ENCODE measurements around the gene GBGT1.

DNA sequence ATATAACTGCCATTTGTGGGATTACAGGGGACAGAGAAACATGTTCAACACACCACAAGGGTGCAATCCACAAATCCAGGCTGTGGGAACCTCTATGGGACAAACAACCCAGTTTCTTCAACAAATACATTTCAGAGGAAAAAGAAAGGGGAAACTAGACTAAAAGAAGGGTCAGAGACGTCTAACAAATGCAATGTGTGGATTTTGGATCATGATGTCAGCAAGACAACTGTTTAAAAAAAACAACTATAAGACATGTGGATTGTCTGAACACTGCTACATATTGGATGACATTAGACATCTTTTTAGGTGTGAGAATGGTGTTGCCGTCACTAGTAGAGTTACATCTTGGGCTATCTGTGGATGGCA lies 38.8 kb downstream of the GBGT1 start:
- TF ChIP-seq, protein P1, sequence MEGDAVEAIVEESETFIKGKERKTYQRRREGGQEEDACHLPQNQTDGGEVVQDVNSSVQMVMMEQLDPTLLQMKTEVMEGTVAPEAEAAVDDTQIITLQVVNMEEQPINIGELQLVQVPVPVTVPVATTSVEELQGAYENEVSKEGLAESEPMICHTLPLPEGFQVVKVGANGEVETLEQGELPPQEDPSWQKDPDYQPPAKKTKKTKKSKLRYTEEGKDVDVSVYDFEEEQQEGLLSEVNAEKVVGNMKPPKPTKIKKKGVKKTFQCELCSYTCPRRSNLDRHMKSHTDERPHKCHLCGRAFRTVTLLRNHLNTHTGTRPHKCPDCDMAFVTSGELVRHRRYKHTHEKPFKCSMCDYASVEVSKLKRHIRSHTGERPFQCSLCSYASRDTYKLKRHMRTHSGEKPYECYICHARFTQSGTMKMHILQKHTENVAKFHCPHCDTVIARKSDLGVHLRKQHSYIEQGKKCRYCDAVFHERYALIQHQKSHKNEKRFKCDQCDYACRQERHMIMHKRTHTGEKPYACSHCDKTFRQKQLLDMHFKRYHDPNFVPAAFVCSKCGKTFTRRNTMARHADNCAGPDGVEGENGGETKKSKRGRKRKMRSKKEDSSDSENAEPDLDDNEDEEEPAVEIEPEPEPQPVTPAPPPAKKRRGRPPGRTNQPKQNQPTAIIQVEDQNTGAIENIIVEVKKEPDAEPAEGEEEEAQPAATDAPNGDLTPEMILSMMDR (conservative IDR thresholded peaks at IDR 0.05; ENCODE audit: low read depth in 2 of 2): no peak
- TF ChIP-seq STAT1 (IDR thresholded peaks at IDR 0.05; ENCODE audit: unreplicated experiment): no peak
- TF ChIP-seq POLR2AphosphoS5 (IDR thresholded peaks at IDR 0.05; ENCODE audit: low read depth): no peak
- TF ChIP-seq, protein P2, sequence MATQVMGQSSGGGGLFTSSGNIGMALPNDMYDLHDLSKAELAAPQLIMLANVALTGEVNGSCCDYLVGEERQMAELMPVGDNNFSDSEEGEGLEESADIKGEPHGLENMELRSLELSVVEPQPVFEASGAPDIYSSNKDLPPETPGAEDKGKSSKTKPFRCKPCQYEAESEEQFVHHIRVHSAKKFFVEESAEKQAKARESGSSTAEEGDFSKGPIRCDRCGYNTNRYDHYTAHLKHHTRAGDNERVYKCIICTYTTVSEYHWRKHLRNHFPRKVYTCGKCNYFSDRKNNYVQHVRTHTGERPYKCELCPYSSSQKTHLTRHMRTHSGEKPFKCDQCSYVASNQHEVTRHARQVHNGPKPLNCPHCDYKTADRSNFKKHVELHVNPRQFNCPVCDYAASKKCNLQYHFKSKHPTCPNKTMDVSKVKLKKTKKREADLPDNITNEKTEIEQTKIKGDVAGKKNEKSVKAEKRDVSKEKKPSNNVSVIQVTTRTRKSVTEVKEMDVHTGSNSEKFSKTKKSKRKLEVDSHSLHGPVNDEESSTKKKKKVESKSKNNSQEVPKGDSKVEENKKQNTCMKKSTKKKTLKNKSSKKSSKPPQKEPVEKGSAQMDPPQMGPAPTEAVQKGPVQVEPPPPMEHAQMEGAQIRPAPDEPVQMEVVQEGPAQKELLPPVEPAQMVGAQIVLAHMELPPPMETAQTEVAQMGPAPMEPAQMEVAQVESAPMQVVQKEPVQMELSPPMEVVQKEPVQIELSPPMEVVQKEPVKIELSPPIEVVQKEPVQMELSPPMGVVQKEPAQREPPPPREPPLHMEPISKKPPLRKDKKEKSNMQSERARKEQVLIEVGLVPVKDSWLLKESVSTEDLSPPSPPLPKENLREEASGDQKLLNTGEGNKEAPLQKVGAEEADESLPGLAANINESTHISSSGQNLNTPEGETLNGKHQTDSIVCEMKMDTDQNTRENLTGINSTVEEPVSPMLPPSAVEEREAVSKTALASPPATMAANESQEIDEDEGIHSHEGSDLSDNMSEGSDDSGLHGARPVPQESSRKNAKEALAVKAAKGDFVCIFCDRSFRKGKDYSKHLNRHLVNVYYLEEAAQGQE (IDR thresholded peaks at IDR 0.05; ENCODE audit: unreplicated experiment): no peak

All from GM23338 (cell line).